RWPE2 (cell line): Measurements from ENCODE around the gene PTPRD.

ENCODE experiments used
- ATAC-seq: fragments of 200-7000 bp; cut with Tn5 transposase; 3 replicates; pipeline ENCODE4 v1.9.1; 2021; ENCODE audit warnings: low read depth
- DNase-seq: peaks from one replicate; pipeline ENCODE4 v3.0.0-alpha.2; 2020; ENCODE audit warnings: low spot score
- H3K27ac ChIP-seq: fragments of 450-650 bp; 2 replicates; pipeline ENCODE4 v1.5.1; 2017; ENCODE audit warnings: mild to moderate bottlenecking; ENCODE audit not compliant: poor library complexity, severe bottlenecking
- H3K27me3 ChIP-seq: fragments of 250-450 bp; sonication (Bioruptor Pico); 2 replicates; pipeline ENCODE4 v1.5.1; 2021; ENCODE audit warnings: mild to moderate bottlenecking, moderate library complexity; ENCODE audit not compliant: insufficient read depth, poor library complexity, severe bottlenecking
- H3K36me3 ChIP-seq: fragments of 250-450 bp; sonication (Bioruptor Pico); 2 replicates; pipeline ENCODE4 v1.5.1; 2020; ENCODE audit warnings: low read depth, mild to moderate bottlenecking, moderate library complexity
- H3K4me1 ChIP-seq: fragments of 250-450 bp; sonication (Bioruptor Pico); 2 replicates; pipeline ENCODE4 v1.5.1; 2021; ENCODE audit warnings: mild to moderate bottlenecking, moderate library complexity; ENCODE audit not compliant: insufficient read depth, poor library complexity, severe bottlenecking
- H3K4me3 ChIP-seq: fragments of 250-450 bp; sonication (Bioruptor Pico); 2 replicates; pipeline ENCODE4 v1.5.1; 2021; ENCODE audit warnings: mild to moderate bottlenecking, moderate library complexity; ENCODE audit not compliant: severe bottlenecking
- H3K9me3 ChIP-seq: fragments of 250-450 bp; sonication (Bioruptor Pico); 2 replicates; pipeline ENCODE4 v1.5.1; 2021; ENCODE audit warnings: mild to moderate bottlenecking, moderate library complexity; ENCODE audit not compliant: severe bottlenecking
- CTCF ChIP-seq: fragments of 450-650 bp; IDR thresholded peaks from one replicate; pipeline ENCODE4 v1.5.1; 2017; ENCODE audit warnings: mild to moderate bottlenecking, moderate library complexity; ENCODE audit not compliant: poor library complexity, severe bottlenecking

PTPRD gene

GRCh38 chr9:8652255-8652654 lies 1960.5 kb downstream of the PTPRD start:
- H3K4me1 ChIP-seq = no peaks in the 10 kb centered on the region
- H3K4me3 ChIP-seq = no peak overlapping the region
- H3K27me3 ChIP-seq = no peaks in the 10 kb centered on the region
- H3K9me3 ChIP-seq = no peaks in the 10 kb centered on the region
- ATAC-seq (no peak), DNase-seq (no peak)
- no peaks in the 10 kb centered on the region for H3K36me3 ChIP-seq
- no peak overlapping the region for H3K27ac ChIP-seq
- TF ChIP-seq CTCF = no peak

- DNase-seq (no peak), ATAC-seq (no peak)
- Histone ChIP-seq H3K4me1 (no peaks in the 10 kb centered on the region), H3K27ac (no peak overlapping the region), H3K9me3 (no peaks in the 10 kb centered on the region), H3K27me3 (no peaks in the 10 kb centered on the region), H3K4me3 (no peak overlapping the region), H3K36me3 (no peaks in the 10 kb centered on the region)
- TF ChIP-seq CTCF = no peak
Measured at GRCh38 chr9:8651846-8652215, 1961.0 kb downstream of the PTPRD start.

- H3K27me3 ChIP-seq = no peaks in the 10 kb centered on the region
- H3K27ac ChIP-seq = no peak overlapping the region
- H3K36me3 ChIP-seq = no peaks in the 10 kb centered on the region
- DNase-seq = no peak
- no peak for TF ChIP-seq CTCF
- H3K4me3 ChIP-seq = no peak overlapping the region
- no peaks in the 10 kb centered on the region for H3K9me3 ChIP-seq
- ATAC-seq = no peak
- no peaks in the 10 kb centered on the region for H3K4me1 ChIP-seq
Measured at GRCh38 chr9:8651070-8651845, 1961.5 kb downstream of the PTPRD start.

GRCh38 chr9:8649807-8650206 lies 1963.0 kb downstream of the PTPRD start:
- no peak for ATAC-seq
- no peak overlapping the region for H3K27ac ChIP-seq

More at GRCh38 chr9:8649807-8650206, 1963.0 kb downstream of the PTPRD start:
- Histone ChIP-seq H3K36me3 (no peaks in the 10 kb centered on the region), H3K4me3 (no peak overlapping the region), H3K9me3 (no peaks in the 10 kb centered on the region), H3K27me3 (no peaks in the 10 kb centered on the region), H3K4me1 (no peaks in the 10 kb centered on the region)
- no peak for TF ChIP-seq CTCF
- DNase-seq = no peak
